ENCODE measurements around the gene HEXD. TPM values are rescaled to one million over a fixed set of nuclear protein-coding genes. Genes with fewer than 3 reads are reported as not detected.

The HEXD gene
- total and polyA plus RNA-seq, 2 of the 8 experiments (the other 6 are each of a cell fraction or from before 2014, with no cell fraction given) = 20.6 to 21.8 TPM

GRCh38 chr17:82468692-82469091 is 50.5 kb downstream of the HEXD start (continued):
- TF ChIP-seq SP1 (IDR thresholded peaks at IDR 0.05; ENCODE audit: low read depth, low read length) (no peak), TAF1 (IDR thresholded peaks at IDR 0.05; ENCODE audit: low read depth, low read length) (no peak), CEBPB (IDR thresholded peaks at IDR 0.05; ENCODE audit: low read depth, low read length) (no peak), USF2 (IDR thresholded peaks at IDR 0.05; ENCODE audit: low read length) (no peak)
